ENCODE measurements around the gene GPC6. TPM values are rescaled to one million over a fixed set of nuclear protein-coding genes. Genes with fewer than 3 reads are reported as not detected.

GPC6 gene
- polyA plus RNA-seq (0.42 to 0.49 TPM (median 0.45 TPM) in 3 replicates), polyA minus RNA-seq (0.39 to 2.5 TPM (median 1.1 TPM) in 3 replicates)
- polyA plus RNA-seq (2011; ENCODE audit: low read depth) = 0.34 TPM
- 0.17 and 0.29 TPM in 2 replicates for polyA plus RNA-seq (2011; cell fraction: cytosol; rRNA removed)
- polyA plus RNA-seq (2011; cell fraction: nucleus; rRNA removed) = 0.43 and 0.47 TPM in 2 replicates
- 0.28 and 0.53 TPM in 2 replicates for polyA plus RNA-seq (2012; ENCODE audit: low replicate concordance)
- polyA minus RNA-seq (2011; cell fraction: cytosol; rRNA and poly(A)+ RNA removed) = 0.38 TPM
- 0.95 and 2.9 TPM in 2 replicates for polyA minus RNA-seq (2011; cell fraction: nucleus; rRNA and poly(A)+ RNA removed)

DNA sequence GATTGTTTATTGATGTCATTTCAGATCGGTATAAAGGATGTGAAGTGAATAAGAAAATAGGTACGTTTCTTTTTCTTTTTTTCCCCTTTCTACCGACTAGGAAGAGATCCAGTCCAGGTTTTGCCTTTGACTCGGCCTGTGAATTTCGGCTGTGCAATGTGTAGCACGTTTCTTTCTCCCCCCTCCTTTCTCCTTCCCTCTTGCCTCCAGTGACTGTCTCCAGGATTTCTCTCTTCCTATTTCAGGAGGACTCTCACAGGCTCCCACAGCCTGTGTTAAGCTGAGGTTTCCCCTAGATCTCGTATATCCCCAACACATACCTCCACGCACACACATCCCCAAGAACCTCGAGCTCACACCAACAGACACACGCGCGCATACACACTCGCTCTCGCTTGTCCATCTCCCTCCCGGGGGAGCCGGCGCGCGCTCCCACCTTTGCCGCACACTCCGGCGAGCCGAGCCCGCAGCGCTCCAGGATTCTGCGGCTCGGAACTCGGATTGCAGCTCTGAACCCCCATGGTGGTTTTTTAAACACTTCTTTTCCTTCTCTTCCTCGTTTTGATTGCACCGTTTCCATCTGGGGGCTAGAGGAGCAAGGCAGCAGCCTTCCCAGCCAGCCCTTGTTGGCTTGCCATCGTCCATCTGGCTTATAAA lies at the start of gene GPC6:
GPC6 (plus strand) TSS at position 185 of the 657 bp plus-strand sequence.
- H3K9me3 ChIP-seq (ENCODE audit: control insufficient read depth, low read depth, low read length) = no peaks in the 10 kb centered on the region
- no peaks in the 10 kb centered on the region for H4K20me1 ChIP-seq (ENCODE audit: control insufficient read depth, extremely low read depth, insufficient read depth, low read length)
- no peaks in the 10 kb centered on the region for H3K79me2 ChIP-seq (ENCODE audit: control insufficient read depth, insufficient read depth, low read length)
- FAIRE-seq (peak; percentile 81), DNase-seq (ENCODE audit: low read depth, low spot score) (no peak)
- no peaks in the 10 kb centered on the region for H3K9me1 ChIP-seq (ENCODE audit: control insufficient read depth, extremely low read depth, insufficient read depth, low read length)
- H2AFZ ChIP-seq (ENCODE audit: control insufficient read depth, low read length) = peak within 1 kb of the TSS; percentile 97
- peak within 1 kb of the TSS; percentile 24 for H3K27ac ChIP-seq (ENCODE audit: control insufficient read depth, insufficient read depth, low read length)
- H3K4me2 ChIP-seq (ENCODE audit: control insufficient read depth, extremely low read depth, insufficient read depth, low read depth, low read length) = peak within 1 kb of the TSS; percentile 92
- H3K36me3 ChIP-seq (ENCODE audit: control insufficient read depth in 2 of 2, extremely low read depth in 1 of 2, insufficient read depth in 2 of 2, low read length in 2 of 2) = no peaks in the 10 kb centered on the region
- TF ChIP-seq EZH2 (IDR thresholded peaks at IDR 0.05; ENCODE audit: low read length) = no peak
- TF ChIP-seq, protein P1, sequence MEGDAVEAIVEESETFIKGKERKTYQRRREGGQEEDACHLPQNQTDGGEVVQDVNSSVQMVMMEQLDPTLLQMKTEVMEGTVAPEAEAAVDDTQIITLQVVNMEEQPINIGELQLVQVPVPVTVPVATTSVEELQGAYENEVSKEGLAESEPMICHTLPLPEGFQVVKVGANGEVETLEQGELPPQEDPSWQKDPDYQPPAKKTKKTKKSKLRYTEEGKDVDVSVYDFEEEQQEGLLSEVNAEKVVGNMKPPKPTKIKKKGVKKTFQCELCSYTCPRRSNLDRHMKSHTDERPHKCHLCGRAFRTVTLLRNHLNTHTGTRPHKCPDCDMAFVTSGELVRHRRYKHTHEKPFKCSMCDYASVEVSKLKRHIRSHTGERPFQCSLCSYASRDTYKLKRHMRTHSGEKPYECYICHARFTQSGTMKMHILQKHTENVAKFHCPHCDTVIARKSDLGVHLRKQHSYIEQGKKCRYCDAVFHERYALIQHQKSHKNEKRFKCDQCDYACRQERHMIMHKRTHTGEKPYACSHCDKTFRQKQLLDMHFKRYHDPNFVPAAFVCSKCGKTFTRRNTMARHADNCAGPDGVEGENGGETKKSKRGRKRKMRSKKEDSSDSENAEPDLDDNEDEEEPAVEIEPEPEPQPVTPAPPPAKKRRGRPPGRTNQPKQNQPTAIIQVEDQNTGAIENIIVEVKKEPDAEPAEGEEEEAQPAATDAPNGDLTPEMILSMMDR (optimal IDR thresholded peaks at IDR 0.05 in 1 of 3, IDR thresholded peaks at IDR 0.05 in 1 of 3, conservative IDR thresholded peaks at IDR 0.05 in 1 of 3; ENCODE audit: extremely low read depth in 1 of 3, insufficient read depth in 2 of 3, low read length in 3 of 3) = no peak
- dilution Hi-C loops (cut with MboI; ENCODE audit: extremely low pct_ligation_motif_present, low sequenced_read_pairs) = no loop called here
- H3K4me3 ChIP-seq (ENCODE audit: control insufficient read depth in 2 of 3, extremely low read depth in 1 of 3, insufficient read depth in 2 of 3, low read depth in 1 of 3, low read length in 3 of 3) = peak within 1 kb of the TSS; percentile 56 to 84 (median 82)
- H3K9ac ChIP-seq (ENCODE audit: control insufficient read depth, extremely low read depth, insufficient read depth, low read length) = peak within 1 kb of the TSS; percentile 74
- H3K27me3 ChIP-seq (ENCODE audit: control insufficient read depth, extremely low read depth, insufficient read depth, low read length) = no peaks in the 10 kb centered on the region
- H3K4me1 ChIP-seq (ENCODE audit: control insufficient read depth, extremely low read depth, insufficient read depth, low read length) = peaks cover 7% of the 10 kb centered on the region

DNA sequence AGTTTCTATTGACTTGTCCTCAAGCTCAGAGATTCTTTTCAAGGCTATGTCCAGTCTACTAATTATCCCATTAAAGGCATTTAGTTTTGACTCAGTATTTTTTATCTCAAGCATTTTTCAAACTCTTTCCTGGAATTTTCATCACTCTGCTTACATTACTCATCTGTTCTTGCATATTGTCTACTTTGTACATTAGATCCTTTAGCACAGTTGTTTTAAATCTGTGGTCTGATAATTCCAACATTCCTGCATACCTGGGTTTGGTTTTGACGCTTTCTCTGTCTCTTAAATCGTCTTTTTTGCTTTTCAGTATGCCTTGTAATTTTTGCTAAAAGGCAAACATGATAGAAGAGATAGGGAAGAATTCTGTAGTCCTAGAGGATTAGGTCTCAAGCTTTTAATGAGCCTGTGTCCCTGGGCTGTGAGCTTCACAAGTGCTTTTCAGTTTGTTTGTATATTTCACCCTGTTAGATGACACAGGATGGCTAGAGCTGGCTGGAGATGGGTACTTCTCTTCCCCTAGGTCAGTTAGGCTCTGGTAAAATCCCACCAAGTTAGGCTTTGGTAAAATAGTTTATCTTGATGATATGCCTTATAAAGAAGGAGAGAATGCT lies 46.1 kb upstream of the GPC6 start:
- FAIRE-seq = no peak
- Histone ChIP-seq H4K20me1 (ENCODE audit: control insufficient read depth, extremely low read depth, insufficient read depth, low read length) (no peaks in the 10 kb centered on the region), H3K36me3 (ENCODE audit: control insufficient read depth in 2 of 2, extremely low read depth in 1 of 2, insufficient read depth in 2 of 2, low read length in 2 of 2) (no peaks in the 10 kb centered on the region), H3K9me3 (ENCODE audit: control insufficient read depth, low read depth, low read length) (no peaks in the 10 kb centered on the region), H3K9me1 (ENCODE audit: control insufficient read depth, extremely low read depth, insufficient read depth, low read length) (no peaks in the 10 kb centered on the region), H3K4me1 (ENCODE audit: control insufficient read depth, extremely low read depth, insufficient read depth, low read length) (no peaks in the 10 kb centered on the region), H2AFZ (ENCODE audit: control insufficient read depth, low read length) (no peak overlapping the region), H3K79me2 (ENCODE audit: control insufficient read depth, insufficient read depth, low read length) (no peaks in the 10 kb centered on the region), H3K4me2 (ENCODE audit: control insufficient read depth, extremely low read depth, insufficient read depth, low read depth, low read length) (no peak overlapping the region), H3K27me3 (ENCODE audit: control insufficient read depth, extremely low read depth, insufficient read depth, low read length) (no peaks in the 10 kb centered on the region), H3K27ac (ENCODE audit: control insufficient read depth, insufficient read depth, low read length) (no peak overlapping the region), H3K9ac (ENCODE audit: control insufficient read depth, extremely low read depth, insufficient read depth, low read length) (no peak overlapping the region), H3K4me3 (ENCODE audit: control insufficient read depth in 2 of 3, extremely low read depth in 1 of 3, insufficient read depth in 2 of 3, low read depth in 1 of 3, low read length in 3 of 3) (no peak overlapping the region)
- DNase-seq (ENCODE audit: low read depth, low spot score) = no peak
- dilution Hi-C loops (cut with MboI; ENCODE audit: extremely low pct_ligation_motif_present, low sequenced_read_pairs) = no loop called here
- TF ChIP-seq, protein P1 (optimal IDR thresholded peaks at IDR 0.05 in 1 of 3, IDR thresholded peaks at IDR 0.05 in 1 of 3, conservative IDR thresholded peaks at IDR 0.05 in 1 of 3; ENCODE audit: extremely low read depth in 1 of 3, insufficient read depth in 2 of 3, low read length in 3 of 3) = no peak
- no peak for TF ChIP-seq EZH2 (IDR thresholded peaks at IDR 0.05; ENCODE audit: low read length)

All from keratinocyte (primary cell).